ENCODE data around the gene PRR15L. TPM values are rescaled to one million over a fixed set of nuclear protein-coding genes. Genes with fewer than 3 reads are reported as not detected.
A peak's percentile ranks its signal among the peaks of the same experiment; 100 is the strongest.
"Not testable (repeated sequence)": the region's sequence is repeated elsewhere in the genome, so short reads cannot be mapped to it uniquely, and the experiment has no call there.

PRR15L gene
- total RNA-seq, 2 experiments from 2014 or later, result not detected

DNA sequence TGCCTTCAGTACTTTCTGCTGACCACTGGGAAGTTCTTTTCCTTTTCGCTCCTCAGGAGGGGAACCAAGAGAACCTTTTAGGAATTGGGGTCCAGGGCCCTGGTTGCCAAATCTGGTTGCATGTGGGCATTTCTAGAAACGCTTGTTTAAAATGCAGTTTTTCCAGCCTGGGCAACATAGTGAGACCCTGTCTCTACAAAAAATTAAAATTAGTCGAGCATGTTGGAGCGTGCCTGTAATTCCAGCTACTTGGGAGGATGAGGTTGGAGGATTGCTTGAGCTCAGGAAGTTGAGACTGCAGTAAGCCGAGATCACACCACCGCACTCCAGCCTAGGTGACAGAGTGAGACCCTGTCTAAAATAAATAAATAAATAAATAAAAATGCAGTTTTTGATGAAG, 15.1 kb downstream of the PRR15L start:
- POLR2A ChIA-PET, result interaction anchor here (1.1 to 4.6 kb wide), 6 partner anchors 8 to 1249 kb away, joined by 3 to 39 read pairs (median 13); partner anchors contain the start of genes CDK5RAP3, KPNB1 and SP2
- no peaks in the 10 kb centered on the region for H3K9me3 Mint-ChIP-seq
- H3K27me3 Mint-ChIP-seq, result no peaks in the 10 kb centered on the region
- H3K36me3 Mint-ChIP-seq (ENCODE audit: low read depth), result peaks cover 34% of the 10 kb centered on the region
- peak overlapping the region; percentile 77 for H3K4me3 Mint-ChIP-seq
- no peak for DNase-seq
- H3K27ac Mint-ChIP-seq, result peak overlapping the region; percentile 80
- CTCF ChIA-PET, result interaction anchor here (0.6 to 12.8 kb wide), 5 partner anchors 12 to 102 kb away, joined by 4 to 229 read pairs (median 6); partner anchors contain the start of genes CDK5RAP3 and SCRN2
- H3K4me1 Mint-ChIP-seq, result peaks cover 60% of the 10 kb centered on the region

DNA sequence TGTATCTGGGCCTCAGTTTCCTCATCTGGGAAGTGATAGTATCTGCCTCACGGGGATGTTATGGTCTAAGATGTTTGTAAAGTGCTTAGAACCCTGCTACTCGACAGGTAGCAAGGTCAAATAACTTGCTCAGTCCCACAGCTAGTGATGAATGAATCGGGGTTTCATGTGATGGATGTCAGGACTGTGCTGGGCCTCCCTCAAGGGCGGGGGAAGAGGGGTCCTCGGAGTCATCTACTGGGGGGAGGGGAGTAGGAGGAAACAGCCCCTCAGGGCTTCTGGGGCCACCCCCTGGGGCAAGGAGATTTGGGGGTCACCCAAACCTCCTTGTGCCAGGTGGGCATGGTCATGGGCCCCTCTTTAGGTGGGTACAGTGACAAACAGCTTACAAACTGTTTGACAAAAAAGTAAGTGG, 15.6 kb downstream of the PRR15L start:
- ChIA-PET POLR2A (interaction anchor here (1.1 to 4.6 kb wide), 10 partner anchors 8 to 1250 kb away, joined by 3 to 39 read pairs (median 7); partner anchors contain the start of genes CDK5RAP3, KPNB1, LRRC46 and MRPL10), CTCF (interaction anchor here (0.6 to 12.8 kb wide), 8 partner anchors 9 to 112 kb away, joined by 3 to 229 read pairs (median 6); partner anchors contain the start of genes CDK5RAP3, LRRC46, MRPL10 and SCRN2)
- no peaks in the 10 kb centered on the region for H3K9me3 Mint-ChIP-seq
- H3K4me3 Mint-ChIP-seq, result peak overlapping the region; percentile 77
- peaks cover 58% of the 10 kb centered on the region for H3K4me1 Mint-ChIP-seq
- H3K27ac Mint-ChIP-seq, result peak overlapping the region; percentile 80
- no peak for DNase-seq
- H3K27me3 Mint-ChIP-seq, result no peaks in the 10 kb centered on the region
- peaks cover 33% of the 10 kb centered on the region for H3K36me3 Mint-ChIP-seq (ENCODE audit: low read depth)

GRCh38 chr17:47941246-47942095, 16.2 kb downstream of the PRR15L start, which contains the start of gene PNPO:
TSS of gene PNPO (plus strand) at chr17:47941571. CDS start at chr17:47941676, 105 bp downstream.
- peaks cover 26% of the 10 kb centered on the region for H3K36me3 Mint-ChIP-seq (ENCODE audit: low read depth)
- peak within 1 kb of the TSS; percentile 80 for H3K27ac Mint-ChIP-seq
- CTCF ChIA-PET, result interaction anchor here (0.8 to 12.8 kb wide), 13 partner anchors 9 to 138 kb away, joined by 3 to 229 read pairs (median 3); partner anchors contain the start of genes CDK5RAP3, LRRC46, MRPL10 and SCRN2
- H3K27me3 Mint-ChIP-seq, result no peaks in the 10 kb centered on the region
- no peaks in the 10 kb centered on the region for H3K9me3 Mint-ChIP-seq
- POLR2A ChIA-PET, result interaction anchor here (0.5 to 4.6 kb wide), 15 partner anchors 9 to 1250 kb away, joined by 3 to 39 read pairs (median 4); partner anchors contain the start of genes CBX1, CDK5RAP3, KPNB1 and LRRC46
- peaks cover 56% of the 10 kb centered on the region for H3K4me1 Mint-ChIP-seq
- peak; percentile 97 for DNase-seq
- H3K4me3 Mint-ChIP-seq, result peak within 1 kb of the TSS; percentile 77

DNA sequence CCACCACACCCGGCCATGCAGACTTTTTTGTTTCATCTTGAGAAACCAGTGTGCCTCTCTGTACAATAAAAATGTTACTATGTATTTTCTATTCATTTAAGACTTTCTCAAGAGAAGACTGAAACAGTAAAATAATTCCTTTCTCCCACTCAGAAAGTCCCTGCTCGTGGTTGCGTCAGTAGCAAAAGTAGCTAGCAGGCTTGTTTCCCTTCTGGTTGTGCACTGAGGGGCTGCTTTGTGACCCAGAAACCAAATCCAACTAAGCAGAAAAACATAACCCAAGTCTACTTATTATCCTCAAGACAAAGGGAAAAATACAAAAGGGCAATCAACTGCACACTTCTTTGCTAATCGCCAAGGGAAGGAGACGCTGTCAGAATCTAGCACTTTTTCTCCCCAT, 19.7 kb downstream of the PRR15L start:
- Mint-ChIP-seq H3K27ac (no peak overlapping the region), H3K36me3 (ENCODE audit: low read depth) (peaks cover 2% of the 10 kb centered on the region), H3K27me3 (no peaks in the 10 kb centered on the region), H3K4me3 (no peak overlapping the region), H3K4me1 (peaks cover 27% of the 10 kb centered on the region), H3K9me3 (no peaks in the 10 kb centered on the region)
- POLR2A ChIA-PET, result no interaction called here
- no peak for DNase-seq
- CTCF ChIA-PET, result interaction anchor here (1.8 to 4.2 kb wide), 2 partner anchors 9 to 96 kb away, joined by 5 to 23 read pairs; partner anchors contain the start of gene SCRN2

DNA sequence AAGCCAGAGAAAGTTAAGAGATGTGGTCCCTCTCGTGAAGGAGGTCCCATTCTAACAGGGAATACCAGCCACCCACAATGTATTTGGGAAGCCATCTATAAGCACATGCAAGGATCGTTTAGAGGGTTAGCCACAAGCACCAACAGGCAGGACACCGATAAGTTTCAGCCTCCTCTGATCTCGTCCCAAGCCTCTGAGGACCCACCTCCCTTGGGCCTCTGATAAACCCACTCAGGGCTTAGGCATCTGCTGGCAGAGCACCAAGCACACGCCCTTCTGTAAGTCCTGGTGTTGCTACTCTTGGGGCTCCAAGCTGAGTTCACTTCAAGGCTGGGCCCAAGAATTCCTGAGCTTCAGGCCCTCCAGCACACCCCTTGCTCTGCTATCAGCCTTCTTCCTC, 21.7 kb downstream of the PRR15L start:
- H3K27me3 Mint-ChIP-seq, result no peaks in the 10 kb centered on the region
- H3K27ac Mint-ChIP-seq, result no peak overlapping the region
- H3K36me3 Mint-ChIP-seq (ENCODE audit: low read depth), result peaks cover 5% of the 10 kb centered on the region
- no peaks in the 10 kb centered on the region for H3K9me3 Mint-ChIP-seq
- H3K4me1 Mint-ChIP-seq, result peaks cover 13% of the 10 kb centered on the region
- ChIA-PET POLR2A (no interaction called here), CTCF (interaction anchor here (0.9 to 4.2 kb wide), 2 partner anchors 11 to 35 kb away, joined by 3 to 23 read pairs; partner anchors contain the start of gene CDK5RAP3)
- no peak for DNase-seq
- no peak overlapping the region for H3K4me3 Mint-ChIP-seq

DNA sequence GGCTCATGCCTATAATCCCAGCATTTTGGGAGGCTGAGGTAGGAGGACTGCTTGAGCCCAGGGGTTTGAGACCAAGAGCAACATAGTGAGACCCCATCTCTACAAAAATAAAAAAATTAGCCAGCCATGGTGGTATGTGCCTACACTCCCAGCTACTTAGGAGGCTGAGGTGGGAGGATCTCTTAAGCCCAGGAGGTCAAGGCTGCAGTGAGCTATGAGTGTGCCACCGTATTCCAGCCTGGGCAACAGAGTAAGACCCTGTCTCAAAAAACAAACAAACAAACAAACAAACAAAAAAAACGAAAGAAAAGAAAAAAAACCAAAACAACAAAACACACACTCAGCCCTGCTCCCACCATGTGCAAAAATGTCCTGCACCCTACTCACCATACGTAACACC, 22.2 kb downstream of the PRR15L start:
- ChIA-PET CTCF (interaction anchor here (4.2 kb wide), 1 partner anchor 12 kb away, joined by 23 read pairs; no protein-coding TSS in a partner anchor), POLR2A (interaction anchor here (1.0 kb wide), 1 partner anchor 31 kb away, joined by 3 read pairs; no protein-coding TSS in a partner anchor)
- not testable (repeated sequence) for H3K9me3 Mint-ChIP-seq; H3K36me3 Mint-ChIP-seq (ENCODE audit: low read depth); H3K27ac Mint-ChIP-seq; DNase-seq; H3K4me3 Mint-ChIP-seq; H3K27me3 Mint-ChIP-seq
- peaks cover 10% of the 10 kb centered on the region for H3K4me1 Mint-ChIP-seq

DNA sequence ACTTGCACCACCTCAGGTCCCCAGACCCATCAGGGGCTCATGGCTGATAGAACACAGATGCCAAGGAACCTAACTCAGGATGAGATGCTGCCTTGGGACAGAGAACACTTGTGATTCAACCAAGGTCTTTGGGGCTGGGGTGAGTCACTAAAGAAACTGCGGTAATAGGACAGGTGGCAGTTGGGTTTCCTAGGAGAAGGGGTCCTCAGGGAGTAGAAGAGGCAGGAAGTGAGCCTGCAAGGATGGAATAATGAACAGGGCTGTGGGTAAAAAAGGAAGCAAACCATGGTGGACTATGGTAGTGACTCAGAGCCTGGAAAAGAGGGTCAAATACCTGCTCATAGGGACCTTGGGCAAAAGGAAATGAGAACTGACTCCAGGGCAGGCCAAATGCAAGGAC, 22.8 kb downstream of the PRR15L start:
- Mint-ChIP-seq H3K4me3 (no peak overlapping the region), H3K27me3 (no peaks in the 10 kb centered on the region), H3K36me3 (ENCODE audit: low read depth) (peaks cover 12% of the 10 kb centered on the region), H3K4me1 (peaks cover 8% of the 10 kb centered on the region), H3K27ac (no peak overlapping the region), H3K9me3 (no peaks in the 10 kb centered on the region)
- DNase-seq, result no peak
- CTCF ChIA-PET, result no interaction called here
- POLR2A ChIA-PET, result interaction anchor here (1.0 kb wide), 1 partner anchor 30 kb away, joined by 3 read pairs; no protein-coding TSS in a partner anchor

GRCh38 chr17:47931848-47932247, 25.8 kb downstream of the PRR15L start:
- Mint-ChIP-seq H3K4me3 (no peak overlapping the region), H3K36me3 (ENCODE audit: low read depth) (peaks cover 31% of the 10 kb centered on the region), H3K27me3 (no peaks in the 10 kb centered on the region), H3K27ac (no peak overlapping the region), H3K9me3 (no peaks in the 10 kb centered on the region), H3K4me1 (peaks cover 7% of the 10 kb centered on the region)
- no peak for DNase-seq
- POLR2A ChIA-PET, result interaction anchor here (1.3 kb wide), 1 partner anchor 36 kb away, joined by 3 read pairs; the partner anchor contains the start of gene SP2
- CTCF ChIA-PET, result interaction anchor here (5.0 kb wide), 1 partner anchor 16 kb away, joined by 30 read pairs; no protein-coding TSS in a partner anchor

- H3K4me3 Mint-ChIP-seq, result no peak overlapping the region
- CTCF ChIA-PET, result interaction anchor here (5.0 kb wide), 1 partner anchor 18 kb away, joined by 30 read pairs; no protein-coding TSS in a partner anchor
- peaks cover 48% of the 10 kb centered on the region for H3K36me3 Mint-ChIP-seq (ENCODE audit: low read depth)
- H3K9me3 Mint-ChIP-seq, result no peaks in the 10 kb centered on the region
- no peaks in the 10 kb centered on the region for H3K27me3 Mint-ChIP-seq
- POLR2A ChIA-PET, result interaction anchor here (0.7 to 2.4 kb wide), 3 partner anchors 11 to 34 kb away, joined by 3 to 6 read pairs (median 6); partner anchors contain the start of genes PNPO and SP2
- no peak for DNase-seq
- H3K4me1 Mint-ChIP-seq, result peaks cover 7% of the 10 kb centered on the region
- H3K27ac Mint-ChIP-seq, result no peak overlapping the region
Observed at GRCh38 chr17:47929218-47930000, 28.3 kb downstream of the PRR15L start.

DNA sequence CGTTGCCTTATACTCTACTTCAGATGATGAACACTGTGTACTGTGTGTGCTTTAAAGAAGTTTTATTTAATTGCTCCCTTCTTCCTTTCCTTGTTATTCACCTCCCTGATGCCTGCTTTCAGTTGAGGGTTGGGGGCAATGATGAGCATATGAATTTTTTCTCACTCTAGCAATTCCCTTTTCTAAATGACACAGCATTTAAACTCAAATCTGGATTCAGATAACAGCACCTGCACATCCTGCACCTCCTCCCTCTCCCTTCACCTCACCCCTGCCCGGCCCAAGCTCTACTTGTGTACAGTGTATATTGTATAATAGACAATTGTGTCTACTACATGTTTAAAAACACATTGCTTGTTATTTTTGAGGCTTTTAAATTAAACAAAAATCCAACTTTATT, 29.3 kb downstream of the PRR15L start:
- ChIA-PET CTCF (interaction anchor here (5.0 kb wide), 1 partner anchor 19 kb away, joined by 30 read pairs; no protein-coding TSS in a partner anchor), POLR2A (interaction anchor here (2.1 to 2.4 kb wide), 2 partner anchors 12 to 13 kb away, joined by 6 read pairs; partner anchors contain the start of gene PNPO)
- no peak for DNase-seq
- Mint-ChIP-seq H3K36me3 (ENCODE audit: low read depth) (peaks cover 56% of the 10 kb centered on the region), H3K4me1 (peaks cover 7% of the 10 kb centered on the region), H3K4me3 (no peak overlapping the region), H3K9me3 (no peaks in the 10 kb centered on the region), H3K27me3 (no peaks in the 10 kb centered on the region), H3K27ac (peak overlapping the region; percentile 32)

GRCh38 chr17:47927821-47928400, 29.8 kb downstream of the PRR15L start:
- Mint-ChIP-seq H3K4me3 (no peak overlapping the region), H3K27me3 (no peaks in the 10 kb centered on the region), H3K36me3 (ENCODE audit: low read depth) (peaks cover 61% of the 10 kb centered on the region), H3K27ac (peak overlapping the region; percentile 32), H3K9me3 (no peaks in the 10 kb centered on the region), H3K4me1 (peaks cover 7% of the 10 kb centered on the region)
- CTCF ChIA-PET, result interaction anchor here (5.0 kb wide), 1 partner anchor 20 kb away, joined by 30 read pairs; no protein-coding TSS in a partner anchor
- POLR2A ChIA-PET, result no interaction called here
- no peak for DNase-seq

GRCh38 chr17:47925678-47925988, 32.0 kb downstream of the PRR15L start:
- no peak overlapping the region for H3K27ac Mint-ChIP-seq
- CTCF ChIA-PET, result interaction anchor here (0.6 to 1.5 kb wide), 4 partner anchors 22 to 245 kb away, joined by 3 to 4 read pairs (median 4); no protein-coding TSS in a partner anchor
- POLR2A ChIA-PET, result no interaction called here
- peaks cover 69% of the 10 kb centered on the region for H3K36me3 Mint-ChIP-seq (ENCODE audit: low read depth)
- peaks cover 7% of the 10 kb centered on the region for H3K4me1 Mint-ChIP-seq
- no peaks in the 10 kb centered on the region for H3K27me3 Mint-ChIP-seq
- H3K4me3 Mint-ChIP-seq, result no peak overlapping the region
- H3K9me3 Mint-ChIP-seq, result no peaks in the 10 kb centered on the region
- DNase-seq, result no peak
